Body of pancreas (tissue), 4 donors: ENCODE data around the gene GLIS1. TPM values are rescaled to one million over a fixed set of nuclear protein-coding genes. Genes with fewer than 3 reads are reported as not detected.

ENCODE experiments used
- ATAC-seq: fragments of 150-250 bp; one replicate; pipeline ENCODE4 v1.9.1; 2016
- DNase-seq, 4 donors: peaks; one replicate each; pipeline ENCODE4 v3.0.0-alpha.2; 2019
- H3K27ac ChIP-seq, 4 donors: fragments of 200-600 bp; sonication (generic); 1 replicate in 3 of 4; 2 replicates in 1 of 4; pipeline versions ENCODE4 v1.5.1 to v1.6.1; 2016 to 2019; ENCODE audit warnings: mild to moderate bottlenecking in 1 of 4, mixed read lengths in 1 of 4, moderate library complexity in 1 of 4
- H3K27me3 ChIP-seq, 2 donors: fragments of 200-600 bp; sonication (generic); one replicate each; pipeline ENCODE4 v1.6.0; 2016; ENCODE audit warnings: mild to moderate bottlenecking in 1 of 2
- H3K36me3 ChIP-seq, 2 donors: fragments of 200-600 bp; sonication (generic); replicated peaks in 1 of 2; 2 replicates each; pipeline ENCODE4 v1.5.1; 2016; ENCODE audit warnings: low read depth in 2 of 2; ENCODE audit not compliant: insufficient read depth in 1 of 2
- H3K4me1 ChIP-seq: fragments of 200-600 bp; sonication (generic); one replicate; pipeline ENCODE4 v1.6.0; 2016
- H3K4me3 ChIP-seq, 2 donors: fragments of 200-600 bp; sonication (generic); 1 replicate in 1 of 2; 2 replicates in 1 of 2; pipeline ENCODE4 v1.5.1; 2016 to 2019
- H3K9me3 ChIP-seq, 3 donors: fragments of 200-600 bp; sonication (generic); 1 replicate in 2 of 3; 2 replicates in 1 of 3; pipeline ENCODE4 v1.5.1; 2016
- POLR2A ChIP-seq, 3 donors: fragments of 450-650 bp; IDR thresholded peaks; one replicate each; pipeline ENCODE4 v1.6.1; 2016; ENCODE audit warnings: antibody characterized with exemption in 3 of 3, mild to moderate bottlenecking in 2 of 3
- WGBS, 2 donors: methylation state at CpG; one replicate each; pipeline ENCODE4 v1.1.5; 2017; 5-methylcytosine and 5-hydroxymethylcytosine counted together
- intact Hi-C: fragments of 100-400 bp; cut with DNase I; formaldehyde crosslinking; loops from one replicate; pipeline ENCODE4 v1.15.1; 2023
- total RNA-seq, 2 donors: library from RNA; depleted of rRNA; stranded (reverse); fragments of >200 nt; gene quantifications; one replicate each; pipeline ENCODE4 v1.1.0, GENCODE V29; 2016
- TF ChIP-seq, protein P1 (sequence below), 7 experiments: fragments of 450-650 bp in 4 of 7; fragments of 200-600 bp in 3 of 7; sonication (generic) in 3 of 7; IDR thresholded peaks; one replicate each; pipeline ENCODE4 v1.5.1; 2016 to 2019; ENCODE audit warnings: antibody characterized with exemption in 7 of 7

Gene GLIS1
- total RNA-seq, 2 donors from 2014 or later: 0.33 TPM; not detected in 1

DNA sequence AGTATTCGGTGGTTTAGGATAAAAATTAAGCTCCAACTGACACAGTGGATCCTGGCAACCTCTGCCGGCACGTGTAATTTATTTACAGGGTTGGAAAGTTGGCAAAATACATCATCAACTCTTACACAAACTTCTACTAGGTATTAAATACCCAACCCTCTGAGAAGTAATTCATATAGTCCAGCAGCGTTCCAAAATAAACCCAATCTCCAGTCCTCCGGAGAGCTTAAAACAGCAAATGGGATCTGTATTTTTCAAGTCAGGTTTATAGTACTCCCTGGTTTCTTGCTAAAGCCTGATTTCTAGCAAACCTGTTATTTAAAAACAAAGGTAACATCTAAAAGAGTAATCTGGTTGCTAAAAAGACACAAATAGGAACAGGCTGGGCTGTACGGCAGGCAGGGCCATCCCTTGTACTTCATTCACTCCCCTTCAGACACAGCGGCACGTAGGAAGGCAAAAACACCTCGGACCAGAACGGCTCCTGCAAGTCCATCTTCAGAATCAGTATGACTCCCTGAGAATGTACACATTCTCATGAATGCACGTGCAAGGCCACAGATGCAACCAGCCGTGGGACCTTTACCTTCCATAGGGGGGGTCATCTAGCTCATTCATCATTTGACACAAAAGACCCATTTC lies 8.6 kb downstream of the GLIS1 start:
- ATAC-seq (no peak), DNase-seq (no peak)
- WGBS, 2 donors: 61 to 62% methylated on average over 12 of the region's 12 CpGs
- H3K27me3 ChIP-seq: no peaks in the 10 kb centered on the region
- intact Hi-C loops: no loop called here
- TF ChIP-seq, protein P1, sequence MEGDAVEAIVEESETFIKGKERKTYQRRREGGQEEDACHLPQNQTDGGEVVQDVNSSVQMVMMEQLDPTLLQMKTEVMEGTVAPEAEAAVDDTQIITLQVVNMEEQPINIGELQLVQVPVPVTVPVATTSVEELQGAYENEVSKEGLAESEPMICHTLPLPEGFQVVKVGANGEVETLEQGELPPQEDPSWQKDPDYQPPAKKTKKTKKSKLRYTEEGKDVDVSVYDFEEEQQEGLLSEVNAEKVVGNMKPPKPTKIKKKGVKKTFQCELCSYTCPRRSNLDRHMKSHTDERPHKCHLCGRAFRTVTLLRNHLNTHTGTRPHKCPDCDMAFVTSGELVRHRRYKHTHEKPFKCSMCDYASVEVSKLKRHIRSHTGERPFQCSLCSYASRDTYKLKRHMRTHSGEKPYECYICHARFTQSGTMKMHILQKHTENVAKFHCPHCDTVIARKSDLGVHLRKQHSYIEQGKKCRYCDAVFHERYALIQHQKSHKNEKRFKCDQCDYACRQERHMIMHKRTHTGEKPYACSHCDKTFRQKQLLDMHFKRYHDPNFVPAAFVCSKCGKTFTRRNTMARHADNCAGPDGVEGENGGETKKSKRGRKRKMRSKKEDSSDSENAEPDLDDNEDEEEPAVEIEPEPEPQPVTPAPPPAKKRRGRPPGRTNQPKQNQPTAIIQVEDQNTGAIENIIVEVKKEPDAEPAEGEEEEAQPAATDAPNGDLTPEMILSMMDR (IDR thresholded peaks at IDR 0.05): no peak
- no peak for TF ChIP-seq POLR2A (IDR thresholded peaks at IDR 0.05)
- no peaks in the 10 kb centered on the region for H3K36me3 ChIP-seq
- H3K4me3 ChIP-seq: no peak overlapping the region
- peak overlapping the region in 1 of 4 donors; percentile 52 for H3K27ac ChIP-seq
- no peaks in the 10 kb centered on the region for H3K4me1 ChIP-seq
- no peaks in the 10 kb centered on the region for H3K9me3 ChIP-seq

DNA sequence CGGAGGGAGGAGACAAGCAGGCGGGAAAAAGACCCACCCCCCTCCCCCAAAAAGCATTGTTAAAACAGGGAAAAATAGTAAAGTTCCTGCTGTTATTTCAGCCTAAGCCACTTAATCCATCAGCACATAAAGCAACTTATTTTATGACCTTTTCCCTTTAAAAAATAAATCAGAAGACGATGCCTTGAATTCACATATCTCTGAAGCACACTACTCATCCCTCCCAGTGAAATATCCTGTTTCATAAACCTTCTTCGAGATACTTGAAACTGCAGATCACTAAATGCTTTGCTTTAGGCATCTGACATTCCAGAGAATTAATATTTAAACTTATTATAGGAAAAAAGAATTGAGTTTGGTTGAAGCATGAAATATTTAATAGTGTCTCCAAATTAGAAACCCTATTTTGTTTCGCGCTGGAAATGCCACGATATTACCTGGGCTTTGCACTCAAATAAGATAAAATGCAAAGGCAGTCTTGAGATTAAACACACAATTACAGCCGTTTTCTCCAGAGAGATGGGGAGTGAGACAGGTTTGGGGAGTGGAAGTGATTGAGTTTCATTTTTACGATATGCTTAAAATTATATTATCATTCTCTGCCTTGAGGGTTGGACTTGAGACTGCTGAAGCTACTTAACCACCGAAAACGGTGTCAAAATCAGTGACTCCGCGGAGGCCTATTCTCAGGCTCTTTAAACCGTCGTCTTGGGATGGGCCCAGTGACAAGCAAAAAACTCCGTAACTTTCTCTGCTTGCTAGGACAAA lies 9.3 kb downstream of the GLIS1 start:
- ATAC-seq (no peak), DNase-seq (no peak)
- TF ChIP-seq POLR2A (IDR thresholded peaks at IDR 0.05): no peak
- TF ChIP-seq, protein P1 (IDR thresholded peaks at IDR 0.05): no peak
- H3K36me3 ChIP-seq: no peaks in the 10 kb centered on the region
- H3K27ac ChIP-seq: peak overlapping the region in 1 of 4 donors; percentile 52
- 54 to 64% methylated on average over 16 of the region's 16 CpGs for WGBS, 2 donors
- no peak overlapping the region for H3K4me3 ChIP-seq
- no peaks in the 10 kb centered on the region for H3K9me3 ChIP-seq
- no peaks in the 10 kb centered on the region for H3K4me1 ChIP-seq
- intact Hi-C loops: no loop called here
- no peaks in the 10 kb centered on the region for H3K27me3 ChIP-seq

DNA sequence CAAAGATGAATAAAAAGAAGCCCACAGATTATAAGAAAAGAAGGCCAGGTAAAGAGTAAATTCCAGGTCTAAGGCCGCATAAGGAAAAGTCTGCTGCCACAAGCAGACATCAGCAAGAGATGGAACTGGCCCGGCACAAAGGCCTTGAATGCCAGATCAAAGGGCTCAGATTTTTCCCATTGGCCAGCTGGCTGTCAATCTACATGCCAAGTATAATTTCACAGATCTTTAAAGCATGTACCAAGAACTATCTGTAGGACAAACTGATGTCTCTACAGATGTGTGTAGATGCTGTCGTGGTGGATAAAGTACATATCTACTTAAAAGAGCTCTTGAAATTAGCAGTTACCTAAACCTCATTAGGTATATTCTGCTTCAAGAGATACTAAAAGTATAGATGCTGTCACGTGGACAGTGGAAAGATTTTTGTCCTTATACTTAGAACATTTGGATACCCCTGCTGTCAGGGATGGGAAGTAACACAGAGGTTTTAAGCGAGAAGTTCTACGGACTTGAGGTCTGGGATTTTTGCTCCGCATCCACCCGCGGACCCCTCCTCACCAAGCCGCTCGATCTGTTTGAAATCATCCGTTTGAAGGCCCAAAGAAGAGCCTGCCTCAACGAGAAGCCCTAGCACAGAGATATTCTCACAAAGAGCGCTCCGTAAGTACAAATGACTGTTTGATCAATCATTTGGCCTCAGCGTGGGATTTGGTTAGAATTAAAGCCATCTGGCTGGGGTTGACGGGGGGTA lies 10.1 kb downstream of the GLIS1 start:
- Histone ChIP-seq H3K9me3 (no peaks in the 10 kb centered on the region), H3K4me3 (no peak overlapping the region), H3K4me1 (no peaks in the 10 kb centered on the region), H3K27ac (peak overlapping the region in 1 of 4 donors; percentile 52), H3K27me3 (no peaks in the 10 kb centered on the region), H3K36me3 (no peaks in the 10 kb centered on the region)
- 67 to 70% methylated on average over 16 to 17 of the region's 17 CpGs for WGBS, 2 donors
- DNase-seq (no peak), ATAC-seq (no peak)
- intact Hi-C loops: no loop called here
- TF ChIP-seq, protein P1 (IDR thresholded peaks at IDR 0.05): no peak
- TF ChIP-seq POLR2A (IDR thresholded peaks at IDR 0.05): no peak

DNA sequence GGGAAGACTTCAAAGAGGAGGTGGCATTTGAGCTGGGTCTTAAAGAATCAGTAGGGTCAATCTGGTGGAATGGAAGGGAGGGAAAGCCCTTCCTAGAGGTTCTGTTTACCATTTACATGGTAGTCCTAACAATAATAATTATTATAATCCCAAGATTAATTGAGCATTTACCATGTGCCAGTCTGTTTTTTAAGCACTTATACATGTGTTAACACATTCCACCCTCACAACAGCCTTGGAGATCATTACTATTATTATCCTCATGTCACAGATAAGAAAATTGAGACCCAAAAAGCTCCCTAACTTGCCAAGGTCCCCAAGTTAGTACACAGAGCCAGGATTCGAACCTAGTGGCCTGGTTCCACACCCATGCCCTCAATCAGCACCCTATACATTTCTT lies 10.8 kb downstream of the GLIS1 start:
- Histone ChIP-seq H3K27me3 (no peaks in the 10 kb centered on the region), H3K4me3 (no peak overlapping the region), H3K9me3 (no peaks in the 10 kb centered on the region), H3K27ac (no peak overlapping the region), H3K4me1 (no peaks in the 10 kb centered on the region), H3K36me3 (no peaks in the 10 kb centered on the region)
- TF ChIP-seq, protein P1 (IDR thresholded peaks at IDR 0.05): no peak
- TF ChIP-seq POLR2A (IDR thresholded peaks at IDR 0.05): no peak
- intact Hi-C loops: no loop called here
- 36 to 40% methylated on average over 1 of the region's 1 CpG for WGBS, 2 donors
- ATAC-seq (no peak), DNase-seq (no peak)
